ENCODE measurements around the gene DIDO1.

The DIDO1 gene

DNA sequence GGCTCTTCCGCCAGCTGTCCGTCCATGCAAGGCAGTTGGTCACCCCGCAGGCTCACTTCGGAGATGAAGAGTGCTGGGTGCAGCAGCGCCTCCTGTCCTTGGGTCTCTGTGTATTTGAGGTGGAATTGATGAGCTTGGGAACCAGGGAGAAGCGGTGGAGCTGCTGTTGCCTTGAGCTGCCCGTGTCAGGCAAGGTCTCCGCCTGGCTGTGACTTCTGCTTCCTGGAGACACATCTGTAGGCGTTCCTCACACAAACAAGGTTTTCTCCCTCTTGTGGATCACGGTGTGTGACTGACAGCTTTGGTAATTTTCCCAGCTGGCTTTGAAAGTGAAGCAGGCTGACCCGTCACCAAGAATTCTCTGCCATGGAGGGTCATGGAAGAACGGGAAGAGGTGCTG, 23.7 kb upstream of the DIDO1 start:
- no peak for DNase-seq

DNA sequence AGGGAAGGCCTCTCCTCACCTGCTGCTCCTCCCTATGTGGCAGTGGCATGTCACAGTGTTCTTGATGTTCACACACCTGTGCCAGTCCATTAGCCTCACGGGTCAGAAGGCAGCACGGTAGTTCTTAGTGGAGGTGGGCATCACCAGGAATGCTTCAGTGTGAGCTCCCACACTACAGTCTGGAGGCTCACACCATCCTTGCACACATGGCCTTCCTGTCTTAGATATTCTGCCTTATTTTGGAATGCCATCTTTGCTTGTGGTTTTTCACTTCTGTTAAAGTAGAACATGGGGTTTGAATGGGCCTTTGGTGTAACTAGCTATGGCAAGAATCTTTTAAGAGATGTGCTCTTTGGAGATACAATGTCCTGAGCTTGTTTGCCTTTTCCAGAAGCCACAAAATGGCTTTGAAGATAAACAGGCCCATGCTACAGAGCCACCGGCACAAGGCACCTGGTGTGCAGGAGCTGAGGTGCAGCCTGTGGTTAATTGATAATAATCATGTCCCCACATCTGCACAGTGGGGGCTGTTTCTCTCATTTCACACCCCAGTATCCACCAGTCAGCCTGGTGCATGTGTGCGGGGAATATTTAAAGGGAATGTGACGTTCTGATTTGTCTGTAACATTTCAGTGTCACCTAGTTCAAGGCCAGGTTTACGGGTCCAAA, 23.0 kb upstream of the DIDO1 start:
- no peak for DNase-seq

DNA sequence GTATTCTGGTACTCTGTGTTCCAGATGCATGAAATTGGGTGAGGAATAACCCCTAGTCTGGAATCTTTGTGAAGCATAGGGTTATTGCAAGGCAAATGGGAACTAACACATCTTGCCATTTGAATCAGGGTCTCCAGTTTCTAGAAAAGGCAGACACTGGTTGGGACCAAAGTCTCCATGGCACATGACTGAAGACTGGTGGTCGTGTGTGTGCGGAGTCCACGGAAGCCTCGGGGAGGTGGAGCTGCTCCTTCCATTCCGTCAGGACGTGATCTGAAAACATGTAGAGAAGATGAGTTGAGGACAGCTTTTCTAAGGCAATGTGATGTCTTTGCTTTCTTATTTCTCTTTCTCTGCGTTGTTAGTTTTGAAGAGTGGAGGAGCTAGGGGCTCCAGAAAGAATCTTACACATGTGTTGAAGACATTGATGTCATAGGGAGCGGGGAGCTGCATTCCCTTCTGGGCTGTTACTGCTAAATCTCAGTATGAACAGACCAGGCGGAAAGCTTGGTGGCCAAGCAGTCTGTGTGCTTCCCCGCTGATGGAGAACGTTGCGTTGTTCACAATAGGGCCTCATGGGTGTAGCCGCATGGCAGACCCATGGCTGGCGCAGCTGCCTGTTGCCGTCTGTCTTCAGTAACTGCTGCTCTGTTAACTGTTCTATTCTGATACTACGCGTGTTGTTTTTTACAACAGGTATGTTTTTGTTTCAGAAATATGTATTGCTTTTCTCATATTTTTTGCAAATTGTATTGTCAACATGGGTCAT, 21.4 kb upstream of the DIDO1 start:
- DNase-seq = no peak

DNA sequence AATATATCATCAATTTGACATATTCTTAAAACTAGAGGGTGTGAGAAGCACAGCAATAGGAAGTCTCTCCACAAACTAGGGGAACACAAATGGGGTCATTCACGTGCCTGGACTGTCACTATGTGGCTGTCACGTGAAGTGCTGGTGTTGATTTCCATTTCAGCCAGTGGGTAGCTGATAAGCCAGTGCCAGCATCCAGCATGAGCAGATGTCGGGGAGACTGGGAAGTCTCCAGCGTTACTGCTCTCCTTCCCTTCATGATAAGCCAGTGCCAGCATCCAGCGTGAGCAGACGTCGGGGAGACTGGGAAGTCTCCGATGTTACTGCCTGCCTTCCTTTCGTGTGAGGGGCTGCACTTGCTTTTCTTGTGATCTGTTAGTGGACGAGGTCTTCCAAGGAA, 20.6 kb upstream of the DIDO1 start:
- no peak for DNase-seq

DNA sequence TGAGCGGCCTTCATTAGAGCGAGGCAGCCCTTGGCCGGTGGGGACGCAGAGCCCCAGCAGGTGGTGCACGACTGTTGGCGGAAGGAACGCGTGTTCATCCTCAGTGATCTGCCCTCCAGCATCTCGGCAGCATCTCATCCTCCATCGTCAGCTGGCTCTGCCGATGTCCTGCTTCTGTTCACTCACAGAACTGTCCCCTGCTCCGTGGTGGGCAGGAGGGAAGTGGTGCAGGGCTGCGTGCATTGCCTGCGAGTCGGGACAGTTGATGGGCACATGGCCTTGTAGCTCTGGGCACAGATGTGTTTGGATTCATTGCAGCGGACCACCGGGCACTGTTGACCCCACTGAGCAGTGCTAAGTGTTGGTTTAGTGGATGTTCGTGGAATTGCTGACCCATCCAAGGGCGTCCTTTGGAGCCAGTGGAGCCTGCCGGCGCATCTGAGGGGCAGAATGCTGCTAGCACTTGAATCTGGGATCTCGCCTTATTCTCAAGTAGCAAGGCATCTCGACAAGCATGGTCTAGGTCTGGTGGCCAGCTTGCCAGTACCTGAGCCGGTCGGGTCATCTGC, 19.6 kb upstream of the DIDO1 start:
- no peak for DNase-seq

DNA sequence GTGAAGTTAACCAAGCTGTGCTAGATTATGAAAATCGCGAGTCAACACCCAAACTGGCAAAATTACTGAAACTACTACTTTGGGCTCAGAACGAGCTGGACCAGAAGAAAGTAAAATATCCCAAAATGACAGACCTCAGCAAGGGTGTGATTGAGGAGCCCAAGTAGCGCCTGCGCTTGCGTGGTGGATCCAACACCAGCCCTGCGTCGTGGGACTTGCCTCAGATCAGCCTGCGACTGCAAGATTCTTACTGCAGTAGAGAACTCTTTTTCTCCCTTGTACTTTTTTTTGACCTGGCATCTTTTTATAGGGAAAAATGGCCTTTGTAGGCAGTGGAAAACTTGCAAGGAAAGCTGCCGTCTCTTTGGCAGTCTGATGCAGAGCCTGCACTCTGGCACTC, 18.4 kb upstream of the DIDO1 start:
- DNase-seq = no peak

DNA sequence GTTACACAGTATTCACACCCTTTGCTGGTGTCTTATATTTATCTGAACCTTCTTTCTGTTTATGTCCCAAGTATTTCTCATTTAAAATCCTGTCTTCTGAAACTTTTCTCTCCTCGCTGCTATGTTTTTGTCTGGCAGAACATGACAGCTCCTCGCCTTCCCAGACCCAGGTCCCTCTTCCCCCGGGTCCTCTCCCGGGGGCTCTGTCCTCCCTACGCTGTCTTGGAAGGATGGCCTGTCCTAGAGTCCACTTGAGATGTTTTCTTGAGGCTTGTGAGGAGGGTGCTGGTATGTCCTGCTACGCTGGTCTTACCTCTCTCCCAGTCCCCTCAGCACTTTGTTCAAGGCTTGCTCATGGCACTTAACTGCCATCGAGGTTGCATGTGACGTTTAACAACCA, 17.9 kb upstream of the DIDO1 start:
- no peak for DNase-seq

DNA sequence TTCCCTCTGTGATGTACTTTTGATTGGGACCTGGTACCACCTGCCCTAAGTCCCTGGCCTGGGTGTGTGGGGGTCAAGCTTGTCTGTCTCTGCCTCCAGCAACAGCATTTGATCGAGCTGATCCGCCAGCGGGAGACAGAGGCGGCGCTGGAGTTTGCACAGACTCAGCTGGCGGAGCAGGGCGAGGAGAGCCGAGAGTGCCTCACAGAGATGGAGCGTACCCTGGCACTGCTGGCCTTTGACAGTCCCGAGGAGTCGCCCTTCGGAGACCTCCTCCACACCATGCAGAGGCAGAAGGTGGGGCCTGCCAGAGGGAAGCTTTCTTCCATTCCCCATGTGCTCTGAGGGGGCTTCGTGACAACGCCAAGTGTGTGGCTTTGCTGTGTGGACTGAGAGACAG, 17.1 kb upstream of the DIDO1 start:
- no peak for DNase-seq

DNA sequence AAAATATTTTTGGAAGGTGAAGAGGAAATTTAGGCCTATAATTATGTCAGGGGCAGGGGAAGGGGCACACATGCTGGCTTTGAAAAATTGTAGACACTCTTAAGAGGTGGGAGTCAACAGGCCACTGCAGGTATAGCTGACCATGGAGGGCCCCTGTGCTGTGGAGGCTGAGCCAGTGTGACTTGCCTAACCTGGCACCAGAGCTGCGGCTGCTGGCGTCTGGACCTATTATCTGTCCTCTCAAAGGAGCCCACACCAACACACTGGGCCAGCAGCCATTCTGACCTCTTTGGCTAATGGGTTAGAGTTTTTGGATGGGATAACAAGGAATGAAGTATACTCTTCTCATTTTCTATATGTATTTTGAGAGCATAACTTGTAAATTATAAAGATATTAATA, 16.2 kb upstream of the DIDO1 start:
- no peak for DNase-seq

DNA sequence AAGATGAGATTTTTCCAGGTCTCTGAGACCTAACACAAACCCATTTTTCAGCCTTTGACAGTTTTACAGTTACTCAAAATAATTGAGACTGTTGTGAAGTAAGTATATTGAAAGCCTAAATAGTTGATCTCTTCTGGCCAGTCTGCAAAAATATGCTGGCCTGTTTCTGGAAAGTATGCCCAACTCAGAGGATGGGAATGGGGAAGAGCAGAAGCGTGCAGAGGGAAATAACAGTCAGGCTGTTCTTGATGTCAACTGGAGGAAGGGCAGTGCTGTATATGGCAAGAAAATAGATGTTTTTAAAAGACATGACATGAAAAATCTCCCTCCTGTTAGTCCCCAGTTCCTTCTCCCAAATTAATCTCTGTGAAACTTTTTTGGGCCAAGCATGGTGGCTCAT, 15.5 kb upstream of the DIDO1 start:
- DNase-seq = no peak

DNA sequence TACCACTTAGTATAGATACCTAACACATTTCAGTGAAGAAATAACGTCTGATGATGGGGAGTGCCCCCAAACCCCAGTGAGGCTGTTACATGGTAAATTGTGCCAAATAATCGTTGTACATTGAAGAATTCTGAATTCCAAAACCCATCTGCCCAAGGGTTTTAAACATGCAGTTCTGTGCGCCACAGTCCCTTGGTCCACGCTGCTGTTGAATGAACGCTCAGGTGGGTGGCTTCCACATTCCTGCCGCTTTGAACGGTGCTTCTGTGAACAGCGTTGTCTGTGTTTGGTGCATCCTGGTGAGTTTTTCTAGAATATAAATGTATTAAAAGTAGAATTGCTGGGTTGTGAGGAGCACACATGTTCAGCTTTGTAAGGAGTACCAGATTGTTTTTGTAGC, 14.6 kb upstream of the DIDO1 start:
- no peak for DNase-seq

DNA sequence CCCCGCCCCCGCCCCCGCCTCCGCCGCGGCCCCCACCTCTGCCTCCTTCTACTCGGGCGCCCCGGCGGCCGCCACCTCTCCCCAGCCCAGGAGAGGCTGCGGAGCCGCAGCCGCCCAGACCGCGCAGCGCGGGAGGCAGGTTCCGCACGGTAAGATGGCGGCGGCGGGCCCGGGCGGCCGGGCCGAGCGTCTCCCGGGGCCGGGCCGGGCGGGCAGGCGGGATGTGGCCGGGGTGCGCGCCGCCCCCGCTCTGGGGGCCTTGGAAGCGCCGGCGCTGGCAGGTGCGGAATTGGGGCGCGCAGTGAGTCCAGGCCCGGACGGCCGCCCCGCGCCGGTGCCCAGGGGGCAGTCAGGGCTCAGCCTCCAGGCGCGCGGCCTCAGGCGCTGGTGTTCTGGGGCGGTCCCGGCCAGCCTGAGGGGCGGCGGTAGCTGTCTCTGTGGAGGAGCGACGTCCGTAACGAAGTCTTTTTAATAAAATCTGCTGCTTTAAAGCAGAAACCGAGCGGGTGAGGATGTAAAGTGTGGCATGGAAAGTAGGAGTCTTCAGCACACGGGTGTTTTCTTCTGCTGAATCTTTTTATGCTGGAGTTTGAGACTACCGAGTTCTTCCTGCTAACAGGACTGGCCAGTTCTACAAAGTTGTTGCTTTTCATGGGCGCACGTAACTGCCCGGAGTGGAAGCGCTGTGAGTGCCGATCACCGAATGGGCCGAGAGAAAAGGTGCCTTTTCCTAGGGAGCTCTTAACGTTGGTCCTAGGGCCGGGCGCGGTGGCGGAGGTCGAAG, 12.0 kb upstream of the DIDO1 start, which contains the start of gene GID8:
Gene GID8 (plus strand): TSS at position 43 of the 784 bp plus-strand sequence. CDS start 3,356 bp downstream, outside the sequence.
- peak; percentile 15 for DNase-seq

DNA sequence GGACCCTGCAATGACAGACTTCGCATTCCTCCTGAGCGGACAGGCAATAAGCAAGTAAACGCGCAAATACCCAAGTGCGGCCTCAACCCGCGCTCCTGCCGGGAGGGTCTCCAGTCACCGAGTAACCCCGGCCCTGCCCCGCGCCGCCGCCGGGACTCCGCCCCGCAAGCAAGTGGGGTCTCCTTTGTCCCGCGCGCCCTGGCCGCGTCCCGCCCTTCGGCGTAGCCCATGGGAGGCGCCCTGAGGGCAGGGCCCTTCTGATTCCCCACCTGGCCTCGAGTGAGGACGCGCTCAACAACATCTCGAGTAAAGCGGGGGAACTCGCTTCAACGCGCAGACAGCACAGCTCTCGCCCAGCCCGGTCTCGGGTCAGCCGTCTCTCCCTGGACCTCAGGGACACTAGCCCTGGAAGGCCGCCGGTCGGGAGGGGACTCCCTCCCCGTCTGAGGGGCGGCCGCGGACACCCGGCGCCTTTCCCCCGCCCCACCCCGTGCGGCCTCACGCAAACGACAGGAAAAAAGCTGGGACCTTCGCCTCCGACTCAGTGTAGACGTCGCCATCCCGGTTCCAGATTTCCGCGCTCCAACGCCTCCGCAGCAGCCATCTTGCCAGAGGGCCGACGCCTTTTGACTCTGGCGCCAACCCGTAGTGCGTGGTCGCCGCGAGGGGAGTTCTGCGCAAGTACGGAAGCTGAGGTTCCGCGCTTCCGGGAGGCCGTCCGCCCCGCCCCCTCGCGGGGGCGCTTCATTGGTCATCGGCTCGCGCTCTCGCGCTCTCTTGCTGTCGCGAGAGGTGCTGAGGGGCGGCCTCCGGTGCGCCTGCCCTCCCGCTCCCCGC, 11.2 kb upstream of the DIDO1 start:
- DNase-seq = peak; percentile 91

DNA sequence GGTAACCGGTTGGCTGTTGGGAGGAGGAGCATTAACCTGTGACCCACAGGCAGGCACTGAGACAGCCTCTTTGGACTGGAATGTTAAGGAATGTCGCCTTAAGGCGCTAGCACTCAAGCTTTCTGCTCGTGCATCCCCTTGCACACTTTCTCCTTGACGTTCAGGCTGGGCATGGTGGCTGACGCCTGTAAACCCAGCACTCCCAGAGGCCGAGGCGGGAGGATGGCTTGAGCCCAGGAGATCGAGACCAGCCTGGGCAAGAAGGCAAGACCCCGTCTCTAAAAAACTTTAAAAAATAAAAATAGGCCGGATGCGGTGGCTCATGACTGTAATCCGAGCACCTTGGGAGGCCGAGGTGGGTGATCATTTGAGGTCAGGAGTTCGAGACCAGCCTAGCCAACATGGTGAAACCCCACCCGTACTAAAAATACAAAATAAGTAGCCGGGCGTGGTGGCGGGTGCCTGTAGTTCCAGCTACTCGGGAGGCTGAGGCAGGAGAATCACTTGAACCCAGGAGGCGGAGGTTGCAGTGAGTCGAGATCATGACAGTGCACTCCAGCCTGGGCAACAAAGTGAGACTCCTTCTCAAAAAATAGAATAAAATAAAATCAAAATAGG, 9.8 kb upstream of the DIDO1 start:
- no peak for DNase-seq

DNA sequence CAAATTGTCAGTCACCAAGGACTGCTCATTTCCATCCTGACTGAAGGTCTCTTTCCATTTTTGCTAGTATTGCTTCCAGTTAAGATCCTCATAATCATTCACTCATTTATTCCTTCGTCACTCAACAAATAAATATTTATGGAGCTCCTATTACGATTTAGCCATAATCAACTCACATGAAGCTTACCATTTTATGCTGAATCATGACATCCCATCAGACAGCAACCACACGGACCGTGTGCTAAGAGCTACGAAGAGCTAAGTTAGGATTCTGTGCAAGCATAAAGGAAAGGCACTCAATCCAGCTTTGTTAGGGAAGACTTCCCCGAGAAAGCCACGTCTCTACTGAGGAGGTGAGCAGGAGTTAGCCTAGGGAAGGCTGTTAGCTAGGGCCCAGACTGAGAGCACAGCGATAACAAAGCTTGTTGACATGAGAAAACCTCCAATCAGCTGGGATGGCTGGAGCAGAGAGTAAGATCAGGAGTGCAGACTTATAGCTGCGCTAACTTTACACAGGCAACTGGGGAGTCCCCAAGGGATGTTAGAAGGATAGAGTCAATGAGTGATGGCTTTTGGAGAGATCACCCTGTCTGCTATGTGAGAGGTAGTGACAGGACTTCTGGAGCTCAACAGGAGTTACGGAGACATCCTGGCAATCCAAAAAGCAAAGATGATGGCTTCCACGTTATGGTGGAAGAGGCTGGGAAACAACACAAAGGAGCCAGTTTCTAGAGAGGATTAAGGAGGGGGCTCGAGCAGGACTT, 9.1 kb upstream of the DIDO1 start:
- DNase-seq = no peak

DNA sequence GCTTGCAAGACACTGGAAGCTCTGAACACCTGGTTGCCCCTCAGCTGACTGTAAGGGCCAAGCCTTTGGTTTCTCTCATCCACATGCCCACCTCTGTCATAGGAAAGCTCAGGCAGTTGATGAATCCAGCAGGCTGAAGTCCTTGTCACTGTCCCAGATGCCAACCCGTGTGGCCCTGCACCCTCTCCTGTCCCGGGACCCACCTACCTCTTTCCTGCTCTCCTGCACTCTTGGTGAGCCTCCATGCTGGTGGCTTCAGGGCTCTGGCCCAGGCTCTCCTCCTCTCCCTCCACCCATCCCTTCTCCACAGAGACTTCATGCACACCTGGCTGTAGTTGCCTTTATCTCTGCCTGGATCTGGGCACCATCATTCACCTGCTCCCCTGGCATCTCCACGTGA, 7.7 kb upstream of the DIDO1 start:
- DNase-seq = no peak

DNA sequence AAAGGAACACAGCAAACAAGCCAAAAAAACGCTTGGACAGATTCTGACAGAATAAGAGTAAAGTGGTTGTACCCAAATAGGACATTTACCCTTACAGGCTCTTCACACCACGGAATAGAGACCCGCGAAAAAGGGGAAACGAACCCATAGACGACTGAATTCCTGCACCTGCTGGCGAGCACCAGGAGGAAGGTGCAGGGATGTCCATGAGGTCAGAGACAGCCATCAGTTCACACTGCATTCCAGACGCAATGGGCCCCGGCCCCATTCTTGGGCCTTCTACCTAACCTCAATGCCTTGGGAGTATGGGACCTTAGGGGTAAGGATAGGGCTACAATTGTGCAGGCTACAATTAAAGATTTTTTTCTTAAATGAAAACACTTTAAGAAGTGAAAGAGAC, 5.2 kb upstream of the DIDO1 start:
- DNase-seq = no peak

DNA sequence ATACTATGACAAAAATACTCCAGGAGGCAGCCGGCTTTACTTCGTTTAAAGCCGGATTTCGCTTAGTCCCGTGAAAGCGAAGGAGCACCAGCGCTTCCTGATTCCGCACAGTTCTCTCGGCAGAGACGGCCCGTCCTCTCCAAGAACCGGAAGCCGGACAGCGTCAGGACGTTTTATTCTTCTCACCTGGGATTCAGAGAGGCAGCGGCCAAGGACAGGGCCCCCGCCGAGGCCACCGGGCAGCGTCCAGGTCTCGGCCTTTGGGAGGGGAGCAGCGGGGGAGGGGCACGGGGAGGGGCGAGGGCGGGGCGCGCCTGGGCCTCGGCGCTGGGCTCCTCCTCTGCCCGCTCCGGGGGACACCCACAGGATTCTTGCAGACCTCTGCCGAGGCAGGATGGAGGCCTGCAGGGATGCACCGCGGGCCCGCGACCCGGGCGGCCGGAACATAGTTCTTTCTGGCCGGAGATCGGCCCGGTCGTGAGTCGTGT, 2.8 kb upstream of the DIDO1 start:
- no peak for DNase-seq

DNA sequence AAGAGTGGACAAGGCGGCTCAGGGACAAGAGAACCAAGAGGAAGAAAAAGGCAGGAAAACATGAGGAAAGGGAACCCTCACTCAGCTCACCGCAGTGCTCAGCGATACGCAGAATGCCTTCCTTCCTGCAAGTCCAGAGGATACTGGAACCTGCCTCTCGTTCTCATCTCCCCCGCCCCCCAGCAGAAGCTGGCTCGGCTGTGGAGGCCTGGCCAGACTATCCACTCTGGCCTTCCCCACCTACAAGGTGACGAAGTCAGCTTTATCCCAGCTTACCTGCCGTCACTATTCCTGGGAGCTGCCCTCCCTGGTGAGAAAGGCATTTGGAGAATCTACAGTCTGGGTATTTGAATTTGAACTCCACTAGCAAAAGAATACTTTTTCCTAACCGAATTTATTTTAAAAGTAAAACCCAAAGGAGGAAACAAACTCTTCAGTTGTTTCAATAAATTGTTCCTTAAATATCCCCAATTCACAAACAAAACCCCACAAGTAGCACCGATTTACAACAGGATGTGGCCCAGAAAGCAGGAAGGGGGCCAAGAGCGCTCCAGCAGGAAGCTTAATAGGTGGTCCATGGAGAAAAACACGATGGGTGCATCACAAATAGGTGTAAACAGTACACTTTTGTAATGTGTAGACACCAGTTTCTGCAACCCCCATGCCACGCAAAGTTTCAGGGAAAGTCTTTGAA, 2.1 kb upstream of the DIDO1 start:
- no peak for DNase-seq

DNA sequence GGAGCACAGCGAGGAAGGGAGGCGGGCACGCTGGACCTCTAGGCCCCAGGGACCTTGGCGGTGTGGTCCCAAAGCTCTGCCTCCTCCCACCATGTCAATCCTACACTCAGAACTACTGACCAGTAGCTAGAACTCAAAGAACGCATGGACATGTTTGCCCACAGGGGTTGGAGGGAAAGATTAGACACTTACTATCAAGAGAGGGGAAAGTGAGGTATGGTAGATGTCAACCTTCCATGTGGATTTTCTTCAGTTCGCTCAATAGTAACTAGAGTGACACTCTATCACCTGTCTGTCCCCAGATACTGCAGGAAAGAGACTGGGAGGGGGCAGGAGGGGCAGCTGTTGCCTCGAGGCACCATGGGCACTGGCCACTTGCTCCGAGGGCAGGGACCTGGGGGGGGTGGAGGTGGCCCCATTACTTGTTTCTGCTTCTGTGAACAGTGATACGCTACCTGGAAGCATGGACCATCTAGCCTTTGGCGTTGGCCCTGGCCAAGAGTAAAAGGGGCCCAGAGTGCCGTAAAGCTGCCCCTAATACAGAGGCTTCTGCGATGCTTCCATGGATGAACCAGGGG, 912 bp upstream of the DIDO1 start:
- DNase-seq = no peak
